HG02852 (cell line): ENCODE results near the gene IL17C.

ENCODE experiments used
- ATAC-seq: cut with Tn5 transposase; IDR thresholded peaks from one replicate; pipeline ENCODE4 v1.9.1; 2021; ENCODE audit warnings: mild to moderate bottlenecking, moderate library complexity; ENCODE audit not compliant: unreplicated experiment

The IL17C gene

GRCh38 chr16:88626646-88627045 is 11.7 kb upstream of the IL17C start:
- ATAC-seq, result no peak

DNA sequence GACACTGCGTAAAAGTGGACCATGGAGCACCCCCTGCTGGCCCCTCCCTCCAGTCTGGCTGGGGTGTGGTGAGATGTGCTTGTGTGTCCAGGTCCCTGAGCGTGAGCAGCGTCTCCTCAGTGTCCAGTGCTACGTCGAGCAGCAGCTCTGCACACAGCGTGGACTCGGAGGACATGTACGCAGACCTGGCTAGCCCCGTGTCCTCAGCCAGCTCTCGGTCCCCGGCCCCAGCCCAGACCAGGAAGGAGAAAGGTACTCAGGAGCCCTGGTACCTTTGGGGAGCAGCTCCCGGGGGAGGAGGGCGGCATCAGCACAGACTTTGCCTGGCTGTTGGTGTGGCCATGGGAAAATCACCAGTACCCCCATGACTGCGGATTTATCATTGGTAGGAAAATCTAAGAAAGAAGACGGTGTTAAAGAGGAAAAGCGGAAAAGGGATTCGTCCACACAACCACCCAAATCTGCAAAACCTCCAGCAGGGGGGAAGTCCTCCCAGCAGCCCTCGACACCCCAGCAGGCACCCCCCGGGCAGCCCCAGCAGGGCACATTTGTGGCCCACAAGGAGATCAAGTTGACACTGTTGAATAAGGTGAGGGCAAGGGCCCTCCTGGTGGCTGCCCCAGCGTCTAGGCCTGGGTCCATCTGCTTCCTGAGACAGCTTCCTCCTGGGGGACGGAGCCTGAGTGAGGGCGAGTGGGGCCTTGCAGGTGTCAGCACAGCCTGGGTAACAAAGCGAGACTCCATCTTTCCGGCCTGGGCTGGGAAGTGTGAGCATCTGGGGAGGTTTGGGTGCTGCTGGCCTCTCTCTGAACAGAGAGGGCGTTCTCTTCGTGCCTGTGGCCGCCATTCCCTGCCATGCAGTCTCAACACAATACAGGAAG is 10.6 kb upstream of the IL17C start:
- no peak for ATAC-seq

DNA sequence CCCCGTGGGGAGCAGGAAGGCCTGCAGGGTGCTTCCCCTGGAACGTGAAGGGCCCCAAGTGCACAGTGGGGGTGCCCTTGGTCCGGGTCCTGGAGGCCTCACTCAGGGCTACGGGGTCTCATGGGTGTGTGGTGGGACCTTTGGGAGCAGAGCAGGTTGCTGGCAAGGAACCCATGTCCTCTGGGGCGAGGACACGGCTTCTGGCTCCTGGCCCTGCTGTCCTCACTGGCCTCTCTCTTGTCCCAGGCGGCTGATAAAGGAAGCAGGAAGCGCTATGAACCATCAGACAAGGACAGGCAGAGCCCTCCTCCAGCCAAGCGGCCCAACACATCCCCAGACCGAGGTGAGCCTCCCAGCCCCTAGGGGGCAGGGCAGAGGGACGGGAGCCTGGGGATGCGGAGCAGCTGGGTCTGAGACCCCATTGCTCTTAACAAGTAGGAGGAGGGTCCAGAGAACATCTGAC is 9.8 kb upstream of the IL17C start:
- no peak for ATAC-seq

DNA sequence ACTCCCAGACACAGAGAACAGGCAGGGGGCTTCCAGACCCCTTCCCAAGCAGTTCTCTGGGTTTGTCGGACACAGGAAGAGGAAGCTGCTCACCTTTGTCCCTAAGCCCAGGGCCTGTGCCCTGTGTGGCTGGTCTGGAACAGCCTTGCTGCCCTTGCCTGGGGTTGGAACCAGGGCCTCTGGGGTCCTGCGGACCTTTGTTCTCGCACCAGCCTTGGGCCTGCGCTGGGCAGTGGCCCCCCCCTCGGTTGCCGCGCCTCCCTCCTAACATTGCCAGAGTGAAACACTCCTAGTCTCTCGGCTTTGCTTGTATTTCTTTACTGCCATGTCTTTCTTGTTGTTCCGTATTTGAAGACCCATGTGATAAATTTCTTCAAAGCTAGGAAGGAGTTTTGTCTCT is 8.5 kb upstream of the IL17C start:
- ATAC-seq, result no peak

DNA sequence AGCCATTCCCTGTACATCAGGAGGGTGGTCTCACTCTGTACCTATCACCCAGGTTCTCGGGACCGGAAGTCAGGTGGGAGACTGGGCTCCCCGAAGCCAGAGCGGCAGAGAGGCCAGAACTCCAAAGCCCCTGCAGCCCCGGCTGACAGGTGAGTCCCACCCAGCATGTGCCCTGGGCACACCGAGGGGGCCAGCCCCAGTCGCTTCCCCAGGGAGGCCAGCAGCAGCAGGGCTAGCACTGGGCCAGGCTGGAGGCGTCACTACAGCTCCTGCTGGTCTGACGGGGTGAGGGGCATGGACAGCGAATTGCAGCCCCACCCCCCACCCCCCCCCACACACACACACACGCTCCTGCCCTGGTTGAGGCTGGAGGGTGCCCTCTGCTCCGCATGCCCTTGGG is 7.9 kb upstream of the IL17C start:
- no peak for ATAC-seq

DNA sequence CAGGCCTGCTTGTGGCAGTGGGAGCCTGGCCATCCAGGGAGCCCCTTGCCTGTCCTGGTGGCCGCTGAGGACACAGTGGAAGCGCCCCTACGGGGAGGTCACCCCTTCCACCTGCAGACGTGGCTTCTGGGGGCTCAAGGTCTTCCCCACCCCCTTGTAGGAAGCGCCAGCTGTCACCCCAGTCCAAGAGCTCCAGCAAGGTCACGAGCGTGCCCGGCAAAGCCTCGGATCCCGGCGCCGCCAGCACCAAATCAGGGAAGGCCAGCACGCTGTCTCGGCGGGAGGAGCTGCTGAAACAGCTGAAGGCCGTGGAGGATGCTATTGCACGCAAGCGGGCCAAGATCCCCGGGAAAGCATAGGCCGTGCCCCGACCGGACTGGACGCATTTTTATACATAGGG is 7.4 kb upstream of the IL17C start:
- no peak for ATAC-seq

GRCh38 chr16:88631384-88631783 is 7.0 kb upstream of the IL17C start:
- ATAC-seq, result no peak

DNA sequence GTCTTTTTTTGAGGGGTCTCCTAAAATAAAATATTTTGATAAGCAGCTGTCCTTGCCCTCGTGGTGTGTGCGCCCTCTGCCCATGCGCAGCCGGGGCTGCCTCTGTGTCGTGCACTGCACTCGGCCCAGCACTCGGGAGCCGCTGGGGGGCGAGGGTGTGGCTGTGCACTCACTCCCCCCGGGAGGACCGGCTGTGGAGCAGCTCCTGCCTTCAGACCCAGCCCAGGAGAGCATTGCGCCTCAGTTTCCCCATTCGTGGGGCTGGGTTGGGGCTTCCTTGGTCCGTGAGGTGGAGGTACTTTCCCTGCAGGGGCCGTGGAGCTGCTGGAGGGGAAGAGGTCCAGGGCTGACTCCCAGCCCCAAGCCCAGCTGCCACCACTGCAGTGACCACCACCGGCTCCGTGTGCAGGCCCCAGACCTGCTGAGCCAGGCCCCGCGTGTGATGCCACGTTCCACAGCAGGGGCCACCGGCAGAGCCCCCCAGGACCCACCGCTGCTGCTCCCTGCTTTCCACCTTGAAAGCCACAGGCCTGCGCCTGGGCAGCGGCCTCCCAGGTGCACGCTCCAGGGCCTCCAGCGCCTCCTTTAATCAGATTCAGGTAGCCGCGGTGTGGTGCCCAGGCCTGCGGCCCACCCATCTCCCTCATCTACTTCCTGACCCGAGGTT is 6.3 kb upstream of the IL17C start:
- no peak for ATAC-seq

DNA sequence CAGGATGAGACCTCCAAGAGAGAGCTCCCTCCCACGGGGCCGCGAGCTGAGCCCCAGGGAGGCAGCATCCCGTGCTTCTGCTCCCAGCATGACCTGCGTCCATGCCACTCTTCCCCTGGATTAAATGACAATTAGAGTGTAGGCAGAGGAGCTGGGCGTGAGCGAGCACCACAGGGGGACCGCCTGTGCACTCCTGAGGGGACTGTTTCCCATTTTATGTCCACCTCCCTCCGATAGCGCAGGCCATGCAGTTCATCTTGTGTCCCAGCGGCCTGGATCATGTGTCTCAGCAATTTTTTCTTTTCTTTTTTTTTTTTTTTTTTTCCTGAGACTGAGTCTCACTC is 5.8 kb upstream of the IL17C start:
- no peak for ATAC-seq

- peak; percentile 24 for ATAC-seq
These were observed 4.7 kb upstream of the IL17C start for GRCh38 chr16:88633684-88634140.

GRCh38 chr16:88634141-88634993 is 4.0 kb upstream of the IL17C start:
- peak; percentile 38 for ATAC-seq

GRCh38 chr16:88634994-88635670 is 3.2 kb upstream of the IL17C start:
- no peak for ATAC-seq

DNA sequence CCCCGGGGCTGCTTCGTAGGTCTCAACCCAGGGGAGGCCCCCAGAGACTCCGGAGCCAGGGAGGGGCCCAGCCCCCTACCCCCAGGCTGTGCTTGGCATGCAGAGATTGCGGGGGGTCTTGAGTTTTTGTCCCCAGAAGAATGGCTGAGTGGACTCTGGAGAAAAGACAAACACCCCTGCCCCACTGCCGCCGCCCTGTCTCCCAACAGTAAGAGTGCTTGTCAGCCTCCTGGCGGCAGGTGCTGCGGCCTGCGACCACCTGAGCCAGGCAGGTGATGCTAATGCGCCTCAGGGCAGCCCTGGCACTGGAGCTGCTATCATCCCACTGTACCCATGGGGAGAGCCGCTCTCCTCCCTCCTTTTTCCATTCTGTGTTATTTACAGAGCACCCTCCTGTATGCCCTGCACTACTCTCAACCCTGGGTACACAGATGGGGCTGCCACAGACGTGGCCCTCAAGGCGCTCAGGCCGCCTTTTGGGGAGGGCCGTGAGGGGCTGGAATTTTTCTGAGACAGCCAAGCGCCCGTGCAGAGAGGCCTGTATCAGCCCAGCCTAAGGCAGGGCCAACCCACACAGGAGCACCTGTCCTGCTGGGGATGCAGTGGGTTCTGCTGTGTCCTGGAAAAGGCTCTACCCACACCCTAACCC is 2.6 kb upstream of the IL17C start:
- no peak for ATAC-seq

DNA sequence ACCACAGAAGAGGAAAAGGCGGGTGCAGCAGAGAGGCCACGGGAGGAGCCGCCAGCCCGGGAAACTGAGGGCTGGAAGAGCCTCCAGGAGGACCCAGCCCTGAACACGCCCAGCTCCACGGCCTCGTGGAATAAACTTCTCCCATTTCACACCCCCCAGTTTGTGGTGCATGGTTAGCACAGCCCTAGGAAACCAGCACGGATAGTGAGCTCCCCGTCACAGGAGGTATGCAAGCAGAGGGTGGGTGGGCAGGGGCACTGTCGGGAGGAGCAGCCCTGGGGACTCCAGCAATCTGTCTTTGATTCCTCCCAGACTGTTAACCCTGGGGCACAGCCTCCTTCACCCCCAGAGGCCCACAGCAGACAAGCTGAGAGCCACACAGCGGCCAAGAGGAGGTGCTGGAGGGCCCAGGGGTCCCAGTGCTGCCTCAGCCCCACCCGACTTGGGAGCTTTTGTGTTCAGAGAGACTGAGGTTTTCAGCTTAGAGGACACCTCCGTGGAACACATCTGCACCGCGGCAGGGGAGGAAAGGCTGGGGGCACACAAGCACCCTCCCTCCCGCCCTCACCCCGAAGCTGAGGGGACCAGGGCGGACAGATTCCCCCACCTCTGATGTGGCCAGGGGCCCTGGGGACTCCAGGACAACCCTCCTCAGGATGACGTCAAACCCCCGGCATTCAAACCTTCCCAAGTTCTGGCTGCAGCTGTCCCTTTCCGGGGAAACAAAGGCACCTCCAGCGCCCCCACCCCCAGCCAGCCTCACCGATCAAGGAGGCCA is 1.7 kb upstream of the IL17C start:
- no peak for ATAC-seq

- ATAC-seq, result no peak
These were observed 1.1 kb downstream of the IL17C start for GRCh38 chr16:88639231-88640038.

DNA sequence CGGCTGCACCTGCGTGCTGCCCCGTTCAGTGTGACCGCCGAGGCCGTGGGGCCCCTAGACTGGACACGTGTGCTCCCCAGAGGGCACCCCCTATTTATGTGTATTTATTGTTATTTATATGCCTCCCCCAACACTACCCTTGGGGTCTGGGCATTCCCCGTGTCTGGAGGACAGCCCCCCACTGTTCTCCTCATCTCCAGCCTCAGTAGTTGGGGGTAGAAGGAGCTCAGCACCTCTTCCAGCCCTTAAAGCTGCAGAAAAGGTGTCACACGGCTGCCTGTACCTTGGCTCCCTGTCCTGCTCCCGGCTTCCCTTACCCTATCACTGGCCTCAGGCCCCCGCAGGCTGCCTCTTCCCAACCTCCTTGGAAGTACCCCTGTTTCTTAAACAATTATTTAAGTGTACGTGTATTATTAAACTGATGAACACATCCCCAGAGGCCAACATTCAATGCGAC is 1.7 kb downstream of the IL17C start:
- ATAC-seq, result no peak

- ATAC-seq, result no peak
These were observed 2.3 kb downstream of the IL17C start for GRCh38 chr16:88640498-88641247.
